H9 (cell line): ENCODE measurements around the gene IGSF10. TPM values are rescaled to one million over a fixed set of nuclear protein-coding genes. Genes with fewer than 3 reads are reported as not detected.

ENCODE experiments used
- DNase-seq: peaks from one replicate; pipeline ENCODE4 v3.0.0-alpha.2; 2017
- H2AFZ ChIP-seq: one replicate; pipeline ENCODE4 v1.6.1; 2013; ENCODE audit warnings: mild to moderate bottlenecking, low read length, control low read depth, moderate library complexity
- H2AK5ac ChIP-seq: 2 replicates; pipeline ENCODE4 v1.6.1; 2013; ENCODE audit warnings: low read length, control low read depth, mixed read lengths; ENCODE audit not compliant: insufficient read length
- H2BK120ac ChIP-seq: one replicate; pipeline ENCODE4 v1.6.1; 2013; ENCODE audit warnings: low read depth, mild to moderate bottlenecking, low read length, control low read depth, inconsistent platforms; ENCODE audit not compliant: poor library complexity, severe bottlenecking
- H2BK12ac ChIP-seq: 2 replicates; pipeline ENCODE4 v1.6.1; 2013; ENCODE audit warnings: low read length, control low read depth, mixed read lengths, low read depth; ENCODE audit not compliant: insufficient read length
- H2BK15ac ChIP-seq: 2 replicates; pipeline ENCODE4 v1.6.1; 2013; ENCODE audit warnings: low read depth, low read length, control low read depth
- H2BK20ac ChIP-seq: one replicate; pipeline ENCODE4 v1.6.1; 2013; ENCODE audit warnings: low read depth, mild to moderate bottlenecking, low read length, control low read depth, inconsistent platforms; ENCODE audit not compliant: poor library complexity, severe bottlenecking
- H2BK5ac ChIP-seq: 2 replicates; pipeline ENCODE4 v1.6.1; 2013; ENCODE audit warnings: low read length, control low read depth, mixed read lengths; ENCODE audit not compliant: insufficient read length
- H3K14ac ChIP-seq: 2 replicates; pipeline ENCODE4 v1.6.1; 2013; ENCODE audit warnings: low read length, control low read depth; ENCODE audit not compliant: insufficient read depth
- H3K18ac ChIP-seq: 2 replicates; pipeline ENCODE4 v1.6.1; 2013; ENCODE audit warnings: low read depth, mild to moderate bottlenecking, mixed read lengths, low read length, control low read depth; ENCODE audit not compliant: insufficient read length
- H3K23ac ChIP-seq: 2 replicates; pipeline ENCODE4 v1.6.1; 2013; ENCODE audit warnings: low read length, control low read depth, mixed read lengths, low read depth; ENCODE audit not compliant: insufficient read length
- H3K23me2 ChIP-seq: 2 replicates; pipeline ENCODE4 v1.6.1; 2013; ENCODE audit warnings: low read depth, mild to moderate bottlenecking, mixed read lengths, low read length, control low read depth; ENCODE audit not compliant: insufficient read length, poor library complexity, severe bottlenecking
- H3K27ac ChIP-seq: 2 replicates; pipeline ENCODE4 v1.5.1; 2013; ENCODE audit warnings: low read length, control low read depth, mixed read lengths, low read depth; ENCODE audit not compliant: insufficient read length
- H3K27me3 ChIP-seq: 2 replicates; pipeline ENCODE4 v1.6.1; 2013; ENCODE audit warnings: low read length, control low read depth, inconsistent platforms; ENCODE audit not compliant: insufficient read depth
- H3K4ac ChIP-seq: 2 replicates; pipeline ENCODE4 v1.6.1; 2013; ENCODE audit warnings: low read depth, mild to moderate bottlenecking, control low read depth, inconsistent platforms, low read length, moderate library complexity
- H3K4me1 ChIP-seq: 2 replicates; pipeline ENCODE4 v1.6.1; 2013; ENCODE audit warnings: low read length, control low read depth, inconsistent platforms; ENCODE audit not compliant: insufficient read depth
- H3K4me2 ChIP-seq: 2 replicates; pipeline ENCODE4 v1.6.1; 2013; ENCODE audit warnings: low read length, control low read depth, mixed read lengths; ENCODE audit not compliant: insufficient read length, insufficient read depth
- H3K56ac ChIP-seq: 2 replicates; pipeline ENCODE4 v1.6.1; 2013; ENCODE audit warnings: low read depth, mild to moderate bottlenecking, mixed read lengths, low read length, control low read depth; ENCODE audit not compliant: insufficient read length
- H3K79me1 ChIP-seq: 2 replicates; pipeline ENCODE4 v1.6.1; 2013; ENCODE audit warnings: low read depth, mild to moderate bottlenecking, moderate library complexity, low read length, control low read depth, inconsistent platforms; ENCODE audit not compliant: insufficient read depth, poor library complexity, severe bottlenecking
- H3K79me2 ChIP-seq: 2 replicates; pipeline ENCODE4 v1.6.1; 2013; ENCODE audit warnings: low read length, control low read depth, inconsistent platforms; ENCODE audit not compliant: insufficient read depth
- H3K9ac ChIP-seq: 2 replicates; pipeline ENCODE4 v1.6.1; 2013; ENCODE audit warnings: low read length, control low read depth, mixed read lengths; ENCODE audit not compliant: insufficient read length; ENCODE audit errors: extremely low read depth
- H3K9me3 ChIP-seq: one replicate; pipeline ENCODE4 v1.6.1; 2013; ENCODE audit warnings: low read depth, low read length, inconsistent platforms; ENCODE audit not compliant: control insufficient read depth
- H3T11ph ChIP-seq: one replicate; pipeline ENCODE4 v1.6.1; 2013; ENCODE audit warnings: mild to moderate bottlenecking, low read length, control low read depth, inconsistent platforms
- H4K20me1 ChIP-seq: one replicate; pipeline ENCODE4 v1.6.1; 2013; ENCODE audit not compliant: control insufficient read depth, insufficient read length, insufficient read depth
- H4K5ac ChIP-seq: 2 replicates; pipeline ENCODE4 v1.6.1; 2013; ENCODE audit warnings: low read depth, mild to moderate bottlenecking, mixed read lengths, low read length, control low read depth; ENCODE audit not compliant: insufficient read length
- H4K8ac ChIP-seq: replicated peaks from 2 replicates; pipeline ENCODE4 v1.6.1; 2013; ENCODE audit warnings: low read length, control low read depth, mixed read lengths, low read depth; ENCODE audit not compliant: insufficient read length
- H4K91ac ChIP-seq: 2 replicates; pipeline ENCODE4 v1.6.1; 2013; ENCODE audit warnings: low read depth, mild to moderate bottlenecking, moderate library complexity, mixed read lengths, low read length, control low read depth; ENCODE audit not compliant: insufficient read length
- H3K27ac Mint-ChIP-seq, 3 experiments: 2 replicates in 2 of 3; 3 replicates in 1 of 3; pipeline ENCODE4 v1.8.0; 2020 to 2021; ENCODE audit warnings: mixed read lengths in 3 of 3, mild to moderate bottlenecking in 1 of 3, moderate library complexity in 1 of 3
- H3K27me3 Mint-ChIP-seq: 2 replicates; pipeline ENCODE4 v1.8.0; 2021; ENCODE audit warnings: low read depth, mild to moderate bottlenecking, moderate library complexity, mixed read lengths
- H3K36me3 Mint-ChIP-seq, 3 experiments: 2 replicates in 2 of 3; 3 replicates in 1 of 3; pipeline ENCODE4 v1.8.0; 2020 to 2021; ENCODE audit warnings: low read depth in 3 of 3, mixed read lengths in 3 of 3; ENCODE audit not compliant: insufficient read depth in 1 of 3
- H3K4me1 Mint-ChIP-seq, 2 experiments: 2 replicates each; pipeline ENCODE4 v1.8.0; 2020; ENCODE audit warnings: mixed read lengths in 2 of 2
- H3K4me3 Mint-ChIP-seq, 2 experiments: 2 replicates in 1 of 2; 3 replicates in 1 of 2; pipeline ENCODE4 v1.8.0; 2020 to 2021; ENCODE audit warnings: mild to moderate bottlenecking in 2 of 2, mixed read lengths in 2 of 2, moderate library complexity in 1 of 2
- H3K9me3 Mint-ChIP-seq, 2 experiments: 2 replicates in 1 of 2; 3 replicates in 1 of 2; pipeline ENCODE4 v1.8.0; 2020; ENCODE audit warnings: mild to moderate bottlenecking in 2 of 2, mixed read lengths in 2 of 2, moderate library complexity in 1 of 2
- CTCF ChIP-seq: fragments of 200-600 bp; sonication (generic); conservative IDR thresholded peaks from 3 replicates; pipeline ENCODE4 v1.8.0; 2021; ENCODE audit warnings: antibody characterized with exemption, mild to moderate bottlenecking
- WGBS: extraction: QIAGEN DNeasy Blood & Tissue Kit; methylation state at CpG from one replicate; pipeline ENCODE4 v1.1.7; 2013; ENCODE audit warnings: missing lambda C conversion rate, low lambda C conversion rate, mixed read lengths; ENCODE audit not compliant: insufficient read length; ENCODE audit errors: extremely low coverage; 5-methylcytosine and 5-hydroxymethylcytosine counted together
- total RNA-seq: library from RNA; stranded (reverse); gene quantifications from 2 replicates; pipeline ENCODE4 v1.2.1, GENCODE V29; 2021

The IGSF10 gene
- total RNA-seq, 1 experiment from 2014 or later: 0.20 TPM

GRCh38 chr3:151459358-151459757, 1.5 kb downstream of the IGSF10 start:
- Mint-ChIP-seq H3K36me3 (no peaks in the 10 kb centered on the region), H3K4me1 (peaks cover 3 to 4% of the 10 kb centered on the region in 2 experiments; a peak in 3 of 4 replicates), H3K9me3 (no peaks in the 10 kb centered on the region; a peak in 2 of 5 replicates), H3K27ac (no peak overlapping the region), H3K4me3 (no peak overlapping the region), H3K27me3 (peaks cover 8% of the 10 kb centered on the region)
- Histone ChIP-seq H3K9ac (no peak overlapping the region), H3K4ac (no peak overlapping the region), H3K56ac (no peak overlapping the region), H2BK120ac (no peak overlapping the region), H3T11ph (no peak overlapping the region), H3K27me3 (no peaks in the 10 kb centered on the region), H3K14ac (no peak overlapping the region), H4K20me1 (no peaks in the 10 kb centered on the region), H3K79me1 (no peaks in the 10 kb centered on the region), H3K9me3 (no peaks in the 10 kb centered on the region), H4K8ac (no peak overlapping the region), H2BK15ac (no peak overlapping the region), H3K23me2 (peaks cover 7% of the 10 kb centered on the region), H3K4me1 (no peaks in the 10 kb centered on the region), H4K5ac (no peak overlapping the region), H3K23ac (no peak overlapping the region), H3K79me2 (no peaks in the 10 kb centered on the region), H2AFZ (no peak overlapping the region), H3K27ac (no peak overlapping the region), H2BK20ac (no peak overlapping the region), H2BK12ac (no peak overlapping the region), H4K91ac (no peak overlapping the region), H3K4me2 (no peak overlapping the region), H2AK5ac (no peak overlapping the region), H2BK5ac (no peak overlapping the region), H3K18ac (no peak overlapping the region)
- TF ChIP-seq CTCF: no peak
- DNase-seq: no peak
- WGBS: no CpG with 5 or more reads among the region's 3 CpGs
